DMS53 treated with DMSO at 0.1 percent for 48 hours (cell line): ENCODE results near the gene NEK1.

Source experiments
- DNase-seq: peaks from one replicate; lab custom pipeline; 2025; ENCODE audit not compliant: unreplicated experiment; lab: John Stamatoyannopoulos, UW

Gene NEK1

GRCh38 chr4:169372791-169373190 is 239.6 kb downstream of the NEK1 start:
- no peak for DNase-seq

- no peak for DNase-seq
Observed at GRCh38 chr4:169369634-169370033, 242.7 kb downstream of the NEK1 start.

GRCh38 chr4:169367826-169368225 is 244.6 kb downstream of the NEK1 start:
- no peak for DNase-seq

- DNase-seq: no peak
Observed at GRCh38 chr4:169366821-169367220, 245.6 kb downstream of the NEK1 start.

GRCh38 chr4:169362607-169363006 is 249.8 kb downstream of the NEK1 start:
- DNase-seq: no peak

- DNase-seq: no peak
Observed at GRCh38 chr4:169361756-169362155, 250.6 kb downstream of the NEK1 start.

- DNase-seq: no peak
Observed at GRCh38 chr4:169359961-169360360, 252.4 kb downstream of the NEK1 start.

GRCh38 chr4:169352360-169352759 is 260.0 kb downstream of the NEK1 start:
- DNase-seq: no peak

- no peak for DNase-seq
Observed at GRCh38 chr4:169351872-169352271, 260.5 kb downstream of the NEK1 start.

GRCh38 chr4:169348541-169348940 is 263.8 kb downstream of the NEK1 start:
- DNase-seq: no peak

- DNase-seq: no peak
Observed at GRCh38 chr4:169346840-169347239, 265.5 kb downstream of the NEK1 start.

- DNase-seq: no peak
Observed at GRCh38 chr4:169345316-169345721, 267.1 kb downstream of the NEK1 start.
